H1 (cell line): ENCODE measurements around the gene GPC6. TPM values are rescaled to one million over a fixed set of nuclear protein-coding genes. Genes with fewer than 3 reads are reported as not detected.

Experiments
- CTCF ChIA-PET: fragments of 300-600 bp; sonication (Branson Sonifier 250); formaldehyde crosslinking; loops from one replicate; lab custom pipeline; 2021; ENCODE audit not compliant: partially characterized antibody; lab: Charles Lee
- POLR2A ChIA-PET: fragments of 300-600 bp; sonication (Branson Sonifier 250); formaldehyde crosslinking; loops from one replicate; lab custom pipeline; 2021; ENCODE audit warnings: inconsistent platforms; ENCODE audit not compliant: partially characterized antibody; lab: Charles Lee
- DNase-seq, 2 experiments: peaks; one replicate each; pipeline versions ENCODE4 v3.0.0 to v3.0.0-alpha.2; 2010 to 2022; ENCODE audit warnings: low spot score in 2 of 2, low read depth in 1 of 2, mixed read lengths in 1 of 2
- FAIRE-seq: peaks from 2 replicates; lab custom pipeline; 2011; peaks lifted over from hg19 to GRCh38; lab: Jason Lieb, UNC
- H2AFZ ChIP-seq: 2 replicates; pipeline ENCODE4 v1.8.1; 2012; ENCODE audit warnings: low read length, inconsistent platforms
- H2AK5ac ChIP-seq: 2 replicates; pipeline ENCODE4 v1.6.1; 2013; ENCODE audit warnings: low read depth, low read length
- H2BK120ac ChIP-seq: replicated peaks from 2 replicates; pipeline ENCODE3; 2013; ENCODE audit warnings: low read depth, low read length, inconsistent platforms
- H2BK12ac ChIP-seq: 2 replicates; pipeline ENCODE4 v1.6.1; 2013; ENCODE audit warnings: low read depth, low read length
- H2BK15ac ChIP-seq: 2 replicates; pipeline ENCODE4 v1.6.1; 2013; ENCODE audit warnings: low read length
- H2BK20ac ChIP-seq: 2 replicates; pipeline ENCODE4 v1.6.1; 2013; ENCODE audit warnings: low read length
- H2BK5ac ChIP-seq: 2 replicates; pipeline ENCODE4 v1.6.1; 2013; ENCODE audit warnings: low read depth, low read length
- H3K14ac ChIP-seq: 2 replicates; pipeline ENCODE4 v1.6.1; 2013; ENCODE audit warnings: inconsistent platforms; ENCODE audit not compliant: insufficient read length
- H3K18ac ChIP-seq: 2 replicates; pipeline ENCODE4 v1.6.1; 2013; ENCODE audit warnings: low read length; ENCODE audit errors: extremely low read depth
- H3K23ac ChIP-seq: 2 replicates; pipeline ENCODE4 v1.6.1; 2013; ENCODE audit warnings: inconsistent platforms; ENCODE audit not compliant: insufficient read length
- H3K23me2 ChIP-seq: 2 replicates; pipeline ENCODE4 v1.6.1; 2013; ENCODE audit warnings: low read depth, low read length
- H3K27ac ChIP-seq: 2 replicates; pipeline ENCODE4 v1.6.1; 2011; ENCODE audit warnings: low read depth, low read length, inconsistent platforms
- H3K27me3 ChIP-seq, 4 experiments: replicated peaks in 1 of 4; 1 replicate in 1 of 4; 2 replicates in 3 of 4; pipeline versions ENCODE4 v1.6.1 to v1.8.1; 2011 to 2013; ENCODE audit warnings: low read length in 3 of 4, mild to moderate bottlenecking in 3 of 4, inconsistent platforms in 2 of 4, mixed read lengths in 2 of 4, moderate library complexity in 1 of 4; ENCODE audit not compliant: control insufficient read depth in 3 of 4, insufficient read depth in 3 of 4; ENCODE audit errors: extremely low read depth in 1 of 4
- H3K36me3 ChIP-seq, 4 experiments: 2 replicates each; pipeline versions ENCODE4 v1.6.1 to v1.8.1; 2011 to 2013; ENCODE audit warnings: mild to moderate bottlenecking in 4 of 4, low read length in 3 of 4, moderate library complexity in 2 of 4, control low read depth in 1 of 4, inconsistent platforms in 1 of 4; ENCODE audit not compliant: insufficient read depth in 4 of 4, control insufficient read depth in 2 of 4
- H3K4ac ChIP-seq: replicated peaks from 2 replicates; pipeline ENCODE3; 2013; ENCODE audit warnings: low read length, low read depth, mixed read lengths, inconsistent platforms; ENCODE audit not compliant: insufficient read length
- H3K4me1 ChIP-seq, 4 experiments: replicated peaks in 1 of 4; 1 replicate in 1 of 4; 2 replicates in 3 of 4; pipeline versions ENCODE4 v1.6.1 to v1.8.1; 2011 to 2013; ENCODE audit warnings: low read length in 3 of 4, inconsistent platforms in 2 of 4, mixed read lengths in 1 of 4; ENCODE audit not compliant: insufficient read depth in 4 of 4, control insufficient read depth in 3 of 4
- H3K4me2 ChIP-seq, 2 experiments: 2 replicates each; pipeline versions ENCODE4 v1.6.1 to v1.8.1; 2011 to 2013; ENCODE audit warnings: low read depth in 2 of 2, low read length in 2 of 2, control low read depth in 1 of 2, inconsistent platforms in 1 of 2, mild to moderate bottlenecking in 1 of 2; ENCODE audit not compliant: insufficient read depth in 1 of 2
- H3K4me3 ChIP-seq, 4 experiments: fragments of 200-600, 300-600 bp in 1 of 4; sonication (generic), shearing (Covaris generic), sonication (Bioruptor Twin) in 1 of 4; 2 replicates each; pipeline versions ENCODE4 v1.5.1 to v1.8.1; 2011 to 2016; ENCODE audit warnings: low read length in 4 of 4, low read depth in 3 of 4, control low read depth in 2 of 4, inconsistent platforms in 2 of 4, mild to moderate bottlenecking in 2 of 4, mixed read lengths in 1 of 4, moderate library complexity in 1 of 4; ENCODE audit not compliant: insufficient read depth in 2 of 4; ENCODE audit errors: extremely low read depth in 1 of 4
- H3K56ac ChIP-seq: replicated peaks from 2 replicates; pipeline ENCODE3; 2013; ENCODE audit warnings: low read depth, mild to moderate bottlenecking, mixed read lengths, low read length, inconsistent platforms; ENCODE audit not compliant: insufficient read length
- H3K79me1 ChIP-seq: 2 replicates; pipeline ENCODE4 v1.6.1; 2013; ENCODE audit warnings: low read depth, low read length, control low read depth
- H3K79me2 ChIP-seq, 2 experiments: 2 replicates each; pipeline versions ENCODE4 v1.6.1 to v1.8.1; 2012 to 2013; ENCODE audit warnings: low read length in 2 of 2, mild to moderate bottlenecking in 2 of 2, inconsistent platforms in 1 of 2; ENCODE audit not compliant: insufficient read depth in 2 of 2, control insufficient read depth in 1 of 2
- H3K9ac ChIP-seq, 4 experiments: replicated peaks in 1 of 4; 1 replicate in 1 of 4; 2 replicates in 3 of 4; pipeline versions ENCODE4 v1.6.1 to v1.8.1; 2011 to 2013; ENCODE audit warnings: low read depth in 3 of 4, low read length in 3 of 4, control low read depth in 2 of 4, mild to moderate bottlenecking in 2 of 4, moderate library complexity in 2 of 4, inconsistent platforms in 1 of 4; ENCODE audit errors: extremely low read depth in 1 of 4
- H3K9me3 ChIP-seq, 2 experiments: 2 replicates each; pipeline versions ENCODE4 v1.6.1 to v1.8.1; 2012 to 2013; ENCODE audit warnings: mild to moderate bottlenecking in 2 of 2, moderate library complexity in 2 of 2, control low read depth in 1 of 2, inconsistent platforms in 1 of 2, low read depth in 1 of 2, low read length in 1 of 2, mixed read lengths in 1 of 2; ENCODE audit not compliant: insufficient read depth in 2 of 2
- H4K20me1 ChIP-seq, 2 experiments: replicated peaks in 1 of 2; 2 replicates each; pipeline versions ENCODE3 to v1.8.1; 2011 to 2013; ENCODE audit warnings: inconsistent platforms in 2 of 2, low read length in 2 of 2, mild to moderate bottlenecking in 1 of 2; ENCODE audit not compliant: insufficient read depth in 2 of 2, control insufficient read depth in 1 of 2
- H4K5ac ChIP-seq: 2 replicates; pipeline ENCODE4 v1.6.1; 2013; ENCODE audit warnings: low read length, low read depth, mixed read lengths, inconsistent platforms; ENCODE audit not compliant: insufficient read length
- H4K8ac ChIP-seq: 2 replicates; pipeline ENCODE4 v1.8.0; 2013; ENCODE audit warnings: mild to moderate bottlenecking, moderate library complexity, low read length, inconsistent platforms; ENCODE audit not compliant: insufficient read depth; ENCODE audit errors: extremely low read depth
- H4K91ac ChIP-seq: replicated peaks from 2 replicates; pipeline ENCODE3; 2013; ENCODE audit warnings: low read length, mixed read lengths, inconsistent platforms; ENCODE audit not compliant: insufficient read length
- BACH1 ChIP-seq: IDR thresholded peaks from 2 replicates; pipeline ENCODE4 v1.6.1; 2012; ENCODE audit warnings: low read length, improper control_type of control experiment
- CREB1 ChIP-seq: IDR thresholded peaks from 2 replicates; pipeline ENCODE4 v1.6.1; 2012; ENCODE audit warnings: inconsistent platforms
- CTBP2 ChIP-seq: IDR thresholded peaks from 2 replicates; pipeline ENCODE4 v1.7.0; 2011; ENCODE audit warnings: borderline replicate concordance, mild to moderate bottlenecking, moderate library complexity, mixed read lengths, low read length; ENCODE audit not compliant: insufficient read depth, insufficient read length
- EGR1 ChIP-seq: IDR thresholded peaks from 2 replicates; pipeline ENCODE4 v1.6.1; 2011; ENCODE audit warnings: low read depth, low read length, borderline replicate concordance
- FOSL1 ChIP-seq: IDR thresholded peaks from 2 replicates; pipeline ENCODE4 v1.6.1; 2011; ENCODE audit warnings: mild to moderate bottlenecking, low read depth, low read length, moderate library complexity; ENCODE audit not compliant: insufficient read depth
- HDAC2 ChIP-seq, 2 experiments: fragments of 300-600 bp in 1 of 2; sonication (generic) in 1 of 2; IDR thresholded peaks; 2 replicates each; pipeline ENCODE4 v1.6.1; 2011 to 2012; ENCODE audit warnings: low read depth in 2 of 2, low read length in 2 of 2, mild to moderate bottlenecking in 2 of 2, moderate library complexity in 2 of 2, borderline replicate concordance in 1 of 2, inconsistent platforms in 1 of 2
- PHF8 ChIP-seq: fragments of 200-600 bp; sonication (generic); conservative IDR thresholded peaks from 2 replicates; pipeline ENCODE4 v1.7.1; 2012; ENCODE audit warnings: low read depth, mild to moderate bottlenecking, inconsistent platforms, low read length, moderate library complexity
- POLR2AphosphoS5 ChIP-seq: IDR thresholded peaks from 2 replicates; pipeline ENCODE4 v1.6.1; 2011; ENCODE audit warnings: low read depth, low read length
- SP4 ChIP-seq: IDR thresholded peaks from 2 replicates; pipeline ENCODE4 v1.6.1; 2012; ENCODE audit warnings: low read length, inconsistent platforms
- TAF7 ChIP-seq: optimal IDR thresholded peaks from 2 replicates; pipeline ENCODE3; 2011; ENCODE audit warnings: low read depth, mild to moderate bottlenecking, inconsistent platforms, low read length, moderate library complexity, borderline replicate concordance
- WGBS, 2 experiments: shearing (Covaris generic) in 1 of 2; methylation state at CpG; one replicate each; pipeline versions ENCODE4 v1.1.6 to v1.1.7; 2013 to 2015; ENCODE audit warnings: low lambda C conversion rate in 2 of 2, mixed read lengths in 2 of 2, inconsistent platforms in 1 of 2, low coverage in 1 of 2, missing lambda C conversion rate in 1 of 2; ENCODE audit not compliant: insufficient replicate concordance in 2 of 2, insufficient coverage in 1 of 2, insufficient read length in 1 of 2; ENCODE audit errors: extremely low coverage in 1 of 2, missing lambda C conversion rate in 1 of 2; 5-methylcytosine and 5-hydroxymethylcytosine counted together
- polyA plus RNA-seq, 7 experiments: library from polyadenylated mRNA; depleted of rRNA in 3 of 7; stranded (reverse) in 5 of 7; unstranded in 2 of 7; fragments of >200 nt in 5 of 7; fragments of 200-250 nt in 2 of 7; gene quantifications; 1 replicate in 5 of 7; 2 replicates in 1 of 7; 4 replicates in 1 of 7; pipeline versions ENCODE4 v1.2.1 to v1.2.3, GENCODE V29; 2011 to 2013; ENCODE audit warnings: missing spikeins in 2 of 7, mixed read lengths in 2 of 7
- total RNA-seq: library from RNA; stranded (reverse); fragmentation: NEBNext Ultra II Directional; extraction: Animal tissue kit (Norgen Biotek cat#: 25700); gene quantifications from 2 replicates; pipeline ENCODE4 v1.2.1, GENCODE V29; 2021
- TF ChIP-seq, protein P1 (sequence below): IDR thresholded peaks from 2 replicates; pipeline ENCODE4 v1.6.1; 2011; ENCODE audit warnings: low read depth, mild to moderate bottlenecking, low read length; ENCODE audit not compliant: insufficient read depth
- TF ChIP-seq, protein P2 (sequence below): IDR thresholded peaks from 2 replicates; pipeline ENCODE4 v1.6.1; 2012; ENCODE audit warnings: low read length, inconsistent platforms

The GPC6 gene
- total and polyA plus RNA-seq, 2 of the 8 experiments (the other 6 are each of a cell fraction or from before 2014, with no cell fraction given), result 5.4 to 12.0 TPM

DNA sequence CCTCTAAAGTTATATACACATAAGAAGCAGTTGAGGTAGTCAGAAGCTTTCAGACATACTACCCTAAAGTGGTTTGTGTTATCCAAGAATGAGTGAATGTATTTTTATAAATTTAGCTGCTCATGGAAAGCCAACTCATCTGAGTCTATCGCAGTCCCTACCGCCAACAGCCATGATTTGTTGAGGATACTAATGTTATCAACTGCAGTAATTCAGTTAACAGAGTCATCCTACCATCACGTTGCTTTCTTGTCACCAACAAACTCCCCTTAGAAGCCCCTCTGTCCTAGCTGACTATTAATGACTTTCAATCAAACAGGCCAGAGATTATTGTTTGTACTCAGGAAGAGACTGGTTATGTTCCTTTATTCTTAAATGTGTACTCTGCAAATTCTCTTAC is 1083.0 kb downstream of the GPC6 start:
- WGBS, 2 experiments, result 94% methylated on average over 3 of the region's 3 CpGs; no CpG with 5 or more reads in 1 of the 2 experiments
- H3K79me1 ChIP-seq, result no peaks in the 10 kb centered on the region
- no peak overlapping the region for H3K4me3 ChIP-seq
- H3K4me2 ChIP-seq, result no peak overlapping the region
- no peak for DNase-seq
- ChIA-PET POLR2A (no interaction called here), CTCF (interaction anchor here (1.8 kb wide), 1 partner anchor 11 kb away, joined by 4 read pairs; no protein-coding TSS in a partner anchor)
- H3K9me3 ChIP-seq, result no peaks in the 10 kb centered on the region
- no peak overlapping the region for H2BK5ac ChIP-seq
- H3K79me2 ChIP-seq, result no peaks in the 10 kb centered on the region
- H3K23me2 ChIP-seq, result no peaks in the 10 kb centered on the region
- H4K8ac ChIP-seq, result no peak overlapping the region
- no peak overlapping the region for H3K4ac ChIP-seq
- H2AK5ac ChIP-seq, result no peak overlapping the region
- no peak overlapping the region for H2AFZ ChIP-seq
- H3K36me3 ChIP-seq, result no peaks in the 10 kb centered on the region
- no peak overlapping the region for H3K14ac ChIP-seq
- H2BK12ac ChIP-seq, result no peak overlapping the region
- H4K20me1 ChIP-seq, result no peaks in the 10 kb centered on the region
- H3K4me1 ChIP-seq, result peaks cover 5 to 12% (median 10%) of the 10 kb centered on the region in 4 experiments; a peak in 6 of 7 replicates
- no peak overlapping the region for H2BK20ac ChIP-seq
- no peak for FAIRE-seq
- H3K18ac ChIP-seq, result no peak overlapping the region
- H3K23ac ChIP-seq, result no peak overlapping the region
- H3K27ac ChIP-seq, result no peak overlapping the region
- no peak overlapping the region for H3K56ac ChIP-seq
- H3K9ac ChIP-seq, result no peak overlapping the region
- no peak overlapping the region for H2BK120ac ChIP-seq
- H4K5ac ChIP-seq, result no peak overlapping the region
- H3K27me3 ChIP-seq, result no peaks in the 10 kb centered on the region
- no peak overlapping the region for H2BK15ac ChIP-seq
- H4K91ac ChIP-seq, result no peak overlapping the region
- TF ChIP-seq BACH1 (no peak), FOSL1 (no peak), TAF7 (no peak), POLR2AphosphoS5 (no peak), HDAC2 (IDR thresholded peaks at IDR 0.05; ENCODE audit: borderline replicate concordance in 1 of 2, low read depth in 2 of 2, low read length in 2 of 2) (no peak), EGR1 (no peak), PHF8 (no peak), CREB1 (no peak), CTBP2 (no peak), SP4 (no peak)
- TF ChIP-seq, protein P1, sequence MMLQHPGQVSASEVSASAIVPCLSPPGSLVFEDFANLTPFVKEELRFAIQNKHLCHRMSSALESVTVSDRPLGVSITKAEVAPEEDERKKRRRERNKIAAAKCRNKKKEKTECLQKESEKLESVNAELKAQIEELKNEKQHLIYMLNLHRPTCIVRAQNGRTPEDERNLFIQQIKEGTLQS, result no peak
- TF ChIP-seq, protein P2, sequence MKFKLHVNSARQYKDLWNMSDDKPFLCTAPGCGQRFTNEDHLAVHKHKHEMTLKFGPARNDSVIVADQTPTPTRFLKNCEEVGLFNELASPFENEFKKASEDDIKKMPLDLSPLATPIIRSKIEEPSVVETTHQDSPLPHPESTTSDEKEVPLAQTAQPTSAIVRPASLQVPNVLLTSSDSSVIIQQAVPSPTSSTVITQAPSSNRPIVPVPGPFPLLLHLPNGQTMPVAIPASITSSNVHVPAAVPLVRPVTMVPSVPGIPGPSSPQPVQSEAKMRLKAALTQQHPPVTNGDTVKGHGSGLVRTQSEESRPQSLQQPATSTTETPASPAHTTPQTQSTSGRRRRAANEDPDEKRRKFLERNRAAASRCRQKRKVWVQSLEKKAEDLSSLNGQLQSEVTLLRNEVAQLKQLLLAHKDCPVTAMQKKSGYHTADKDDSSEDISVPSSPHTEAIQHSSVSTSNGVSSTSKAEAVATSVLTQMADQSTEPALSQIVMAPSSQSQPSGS, result no peak
